ENCODE data around the gene MUC20.
"Not testable (repeated sequence)": the region's sequence is repeated elsewhere in the genome, so short reads cannot be mapped to it uniquely, and the experiment has no call there.

Gene MUC20

GRCh38 chr3:195710126-195710905 is 10.5 kb upstream of the MUC20 start:
- DNase-seq (ENCODE audit: low read depth, low spot score): not testable (repeated sequence)

DNA sequence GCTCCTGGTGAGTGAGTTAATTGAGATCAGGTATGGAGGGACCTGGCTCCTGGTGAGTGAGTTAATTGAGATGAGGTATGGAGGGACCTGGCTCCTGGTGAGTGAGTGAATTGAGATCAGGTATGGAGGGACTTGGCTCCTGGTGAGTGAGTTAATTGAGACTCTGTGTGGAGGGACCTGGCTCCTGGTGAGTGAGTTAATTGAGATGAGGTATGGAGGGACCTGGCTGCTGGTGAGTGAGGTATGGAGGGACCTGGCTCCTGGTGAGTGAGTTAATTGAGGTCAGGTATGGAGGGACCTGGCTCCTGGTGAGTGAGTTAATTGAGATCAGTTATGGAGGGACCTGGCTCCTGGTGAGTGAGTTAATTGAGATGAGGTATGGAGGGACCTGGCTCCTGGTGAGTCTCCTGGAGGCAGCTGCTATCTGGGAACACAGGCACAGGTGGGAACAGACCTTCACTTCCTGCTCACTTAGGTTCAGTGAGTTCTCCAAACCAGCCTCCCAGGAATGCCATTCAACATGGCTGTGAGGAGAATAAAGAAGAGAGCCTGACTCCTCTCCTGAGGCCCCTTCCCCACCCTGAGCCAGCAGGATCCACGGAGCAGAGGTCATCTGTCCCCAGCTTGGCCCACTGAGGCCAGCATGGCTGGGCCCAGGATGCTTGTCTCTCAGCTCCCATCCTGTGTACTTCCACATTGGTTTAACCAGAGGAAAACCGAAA is 9.5 kb upstream of the MUC20 start:
- not testable (repeated sequence) for DNase-seq (ENCODE audit: low read depth, low spot score)

GRCh38 chr3:195711813-195712534 is 8.8 kb upstream of the MUC20 start:
- DNase-seq (ENCODE audit: low read depth, low spot score): no peak

DNA sequence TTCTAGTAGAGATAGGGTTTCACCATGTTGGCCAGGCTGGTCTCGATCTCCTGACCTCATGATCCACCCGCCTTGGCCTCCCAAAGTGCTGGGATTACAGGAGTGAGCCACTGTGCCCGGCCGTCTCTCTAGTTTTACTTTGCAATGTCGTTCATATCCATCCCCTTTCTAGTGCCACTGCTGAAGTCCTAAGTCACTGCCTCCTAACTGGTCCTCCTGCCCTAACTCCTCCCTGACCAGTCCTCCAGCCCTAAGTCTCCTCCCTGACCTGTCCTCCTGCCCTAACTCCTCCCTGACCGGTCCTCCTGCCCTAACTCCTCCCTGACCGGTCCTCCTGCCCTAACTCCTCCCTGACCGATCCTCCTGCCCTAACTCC is 8.3 kb upstream of the MUC20 start:
- DNase-seq (ENCODE audit: low read depth, low spot score): not testable (repeated sequence)

DNA sequence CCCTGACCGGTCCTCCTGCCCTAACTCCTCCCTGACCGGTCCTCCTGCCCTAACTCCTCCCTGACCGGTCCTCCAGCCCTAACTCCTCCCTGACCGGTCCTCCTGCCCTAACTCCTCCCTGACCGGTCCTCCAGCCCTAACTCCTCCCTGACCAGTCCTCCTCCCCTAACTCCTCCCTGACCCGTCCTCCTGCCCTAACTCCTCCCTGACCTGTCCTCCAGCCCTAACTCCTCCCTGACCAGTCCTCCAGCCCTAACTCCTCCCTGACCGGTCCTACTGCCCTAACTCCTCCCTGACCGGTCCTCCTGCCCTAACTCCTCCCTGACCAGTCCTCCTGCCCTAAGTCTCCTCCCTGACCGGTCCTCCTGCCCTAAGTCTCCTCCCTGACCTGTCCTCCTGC is 7.6 kb upstream of the MUC20 start:
- not testable (repeated sequence) for DNase-seq (ENCODE audit: low read depth, low spot score)

GRCh38 chr3:195714380-195715011 is 6.3 kb upstream of the MUC20 start:
- no peak for DNase-seq (ENCODE audit: low read depth, low spot score)

DNA sequence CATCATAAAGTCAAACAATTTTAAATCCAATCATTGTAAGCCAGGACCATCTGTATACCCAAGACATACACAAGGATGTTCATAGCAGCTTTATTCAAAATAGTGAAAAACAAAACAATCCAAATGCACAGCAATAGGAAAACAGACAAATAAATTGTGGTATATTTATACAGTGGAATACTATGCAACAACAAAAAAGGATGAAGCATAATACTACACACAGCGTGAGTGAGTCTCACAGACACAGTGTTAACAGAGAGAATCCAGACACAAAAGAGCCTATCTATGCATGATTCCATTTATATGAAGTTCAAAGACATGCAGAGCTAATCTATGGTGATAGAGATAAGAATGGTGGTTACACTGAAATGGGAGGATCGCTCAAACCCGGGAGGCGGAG is 5.6 kb upstream of the MUC20 start:
- DNase-seq (ENCODE audit: low read depth, low spot score): no peak

DNA sequence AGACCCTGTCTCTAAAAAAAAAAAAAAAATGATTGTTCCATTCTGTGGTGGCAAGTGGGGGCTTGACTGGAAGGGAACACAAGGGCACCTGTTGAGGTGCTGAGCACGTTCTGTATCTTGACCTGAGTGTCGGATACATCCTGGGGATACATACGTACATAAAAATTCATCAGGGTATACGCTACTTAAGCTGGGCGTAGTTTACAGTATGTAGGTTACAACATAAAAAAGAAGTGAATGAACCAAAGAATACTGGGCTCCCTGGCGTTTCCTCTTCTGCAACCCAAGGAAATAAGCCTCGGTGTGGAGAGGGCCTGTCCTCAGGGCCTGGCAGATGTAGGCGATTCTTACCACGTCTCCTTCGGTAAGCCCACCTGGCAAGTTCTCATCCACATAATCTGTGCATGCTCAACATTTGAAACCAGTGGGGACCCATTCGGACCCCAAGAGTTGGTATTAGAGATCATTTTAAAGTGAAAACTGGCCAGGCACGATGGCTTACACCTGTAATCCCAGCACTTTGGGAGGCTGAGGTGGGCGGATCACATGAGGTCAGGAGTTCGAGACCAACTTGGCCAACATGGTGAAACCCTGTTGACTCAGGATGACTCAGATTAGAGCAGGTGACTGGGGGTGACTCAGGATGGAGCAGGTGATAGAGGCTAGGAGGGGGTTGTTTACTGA is 5.1 kb upstream of the MUC20 start:
- no peak for DNase-seq (ENCODE audit: low read depth, low spot score)

- DNase-seq (ENCODE audit: low read depth, low spot score): no peak
Observed at GRCh38 chr3:195717416-195717815, 3.4 kb upstream of the MUC20 start.

DNA sequence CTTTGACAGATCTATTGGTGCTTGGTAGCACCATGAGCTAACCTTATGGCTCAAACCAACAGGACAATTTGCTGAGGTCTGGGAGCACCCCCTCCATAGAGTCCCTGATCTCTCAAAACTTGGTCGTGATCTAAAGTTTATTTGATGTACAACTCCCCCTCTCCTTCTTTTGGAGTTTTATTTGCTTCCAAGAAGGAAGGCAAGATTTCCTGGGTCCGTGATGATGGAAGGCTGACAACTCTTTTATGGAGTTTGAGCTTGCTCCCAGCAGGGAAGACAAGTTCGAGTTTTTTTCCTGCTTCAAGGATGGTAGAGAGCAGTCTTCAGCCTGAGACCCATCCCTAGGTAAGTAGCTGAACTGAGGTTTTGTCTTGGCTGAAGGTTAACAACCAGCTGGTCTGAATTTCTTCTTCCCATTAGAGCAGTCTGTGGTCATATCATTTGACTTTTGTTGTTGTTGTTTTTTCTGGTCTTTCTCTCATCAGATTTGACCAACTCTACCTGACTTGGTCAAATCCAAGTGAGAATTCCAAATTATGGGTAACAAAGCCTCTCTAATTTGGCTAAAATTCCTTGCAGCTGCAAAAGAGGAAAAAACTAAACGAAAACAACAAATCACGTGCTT is 2.8 kb upstream of the MUC20 start:
- DNase-seq (ENCODE audit: low read depth, low spot score): no peak

GRCh38 chr3:195718477-195718984 is 2.2 kb upstream of the MUC20 start:
- no peak for DNase-seq (ENCODE audit: low read depth, low spot score)

DNA sequence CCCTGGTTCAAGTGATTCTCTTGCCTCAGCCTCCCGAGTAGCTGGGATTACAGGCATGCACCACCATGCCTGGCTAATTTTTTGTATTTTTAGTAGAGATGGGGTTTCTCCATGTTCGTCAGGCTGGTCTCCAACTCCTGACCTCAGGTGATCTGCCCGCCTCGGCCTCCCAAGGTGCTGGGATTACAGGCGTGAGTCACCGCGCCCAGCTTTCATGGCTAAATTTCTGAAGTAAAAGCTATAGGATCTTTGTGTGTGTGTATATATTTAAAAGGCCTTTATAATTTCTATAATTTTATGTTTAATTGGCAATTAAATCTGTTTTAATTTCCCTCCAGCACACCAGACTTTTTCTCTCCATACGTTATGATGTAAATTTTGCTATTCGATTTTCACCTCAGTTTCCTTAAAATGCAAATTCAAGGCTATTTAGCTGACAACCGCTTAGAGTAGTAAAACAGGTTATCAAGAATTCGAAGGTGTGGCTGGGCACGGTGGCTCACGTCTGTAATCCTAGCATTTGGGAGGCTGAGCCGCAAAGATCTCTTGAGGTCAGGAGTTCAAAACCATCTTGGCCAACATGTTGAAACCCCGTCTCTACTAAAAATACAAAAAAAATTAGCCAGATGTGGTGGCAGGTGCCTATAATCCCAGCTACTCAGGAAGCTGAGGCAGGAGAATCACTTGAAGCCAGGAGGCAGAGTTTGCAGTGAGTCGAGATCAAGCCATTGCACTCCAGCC is 1.1 kb upstream of the MUC20 start:
- not testable (repeated sequence) for DNase-seq (ENCODE audit: low read depth, low spot score)

DNA sequence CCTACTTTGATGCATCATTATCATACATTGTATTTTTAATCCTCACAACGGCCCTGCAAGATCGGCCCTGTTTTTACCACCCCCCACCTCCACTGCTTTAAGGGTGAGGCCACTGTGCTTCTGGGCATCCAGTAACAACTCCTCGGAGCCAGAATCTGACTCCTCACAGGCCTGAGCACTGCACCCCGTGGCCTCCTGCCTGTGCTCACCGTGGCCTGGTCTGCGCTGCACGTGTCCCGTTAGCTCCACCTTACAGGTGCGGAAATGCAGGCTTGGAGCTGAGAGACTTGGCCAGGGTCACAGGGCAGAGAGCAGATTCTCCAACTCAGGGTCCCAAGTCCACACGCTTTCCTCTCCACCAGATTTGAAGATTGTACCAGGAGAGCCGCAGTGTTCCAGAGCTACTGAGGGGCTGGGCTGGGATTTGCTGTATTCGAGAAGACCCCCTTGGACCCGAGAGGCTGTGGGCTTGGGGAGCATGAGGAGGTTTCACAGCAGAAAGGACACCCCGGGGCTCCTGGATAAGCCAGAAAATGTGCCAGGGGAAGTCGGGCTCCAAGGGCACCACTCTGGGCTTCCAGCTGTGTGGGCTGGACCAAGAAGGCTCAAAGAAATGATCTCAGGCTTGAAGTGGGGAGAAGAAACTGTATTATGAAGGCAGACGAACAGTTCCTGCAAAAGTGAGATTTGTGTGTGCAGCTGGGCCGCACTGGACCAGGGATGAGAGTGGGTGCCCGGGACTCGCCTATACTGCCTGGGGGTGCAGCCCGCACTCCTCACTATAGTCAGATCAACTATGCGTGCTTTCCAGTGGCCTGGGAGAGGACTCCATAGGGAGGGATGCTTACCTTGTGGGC is 1.6 kb downstream of the MUC20 start:
- DNase-seq (ENCODE audit: low read depth, low spot score): not testable (repeated sequence)

DNA sequence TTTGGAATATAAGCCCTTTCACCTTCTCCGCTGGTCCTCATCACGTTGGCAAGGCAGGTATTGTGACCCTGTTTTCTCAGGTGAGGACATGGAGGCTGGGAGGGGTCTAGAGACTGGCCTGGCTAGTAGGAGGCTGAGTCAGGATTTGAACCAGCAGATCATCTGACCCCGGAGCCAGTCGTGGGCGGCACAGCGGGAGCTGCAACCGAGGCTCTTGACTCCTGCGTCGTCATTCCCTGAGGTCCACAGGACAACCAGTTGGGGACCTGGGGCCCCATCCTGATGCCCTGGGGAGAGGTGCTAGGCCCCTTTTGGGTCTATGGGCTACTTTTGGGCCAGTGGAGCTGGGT is 2.2 kb downstream of the MUC20 start:
- DNase-seq (ENCODE audit: low read depth, low spot score): not testable (repeated sequence)

GRCh38 chr3:195724363-195724762 is 3.6 kb downstream of the MUC20 start:
- not testable (repeated sequence) for DNase-seq (ENCODE audit: low read depth, low spot score)

DNA sequence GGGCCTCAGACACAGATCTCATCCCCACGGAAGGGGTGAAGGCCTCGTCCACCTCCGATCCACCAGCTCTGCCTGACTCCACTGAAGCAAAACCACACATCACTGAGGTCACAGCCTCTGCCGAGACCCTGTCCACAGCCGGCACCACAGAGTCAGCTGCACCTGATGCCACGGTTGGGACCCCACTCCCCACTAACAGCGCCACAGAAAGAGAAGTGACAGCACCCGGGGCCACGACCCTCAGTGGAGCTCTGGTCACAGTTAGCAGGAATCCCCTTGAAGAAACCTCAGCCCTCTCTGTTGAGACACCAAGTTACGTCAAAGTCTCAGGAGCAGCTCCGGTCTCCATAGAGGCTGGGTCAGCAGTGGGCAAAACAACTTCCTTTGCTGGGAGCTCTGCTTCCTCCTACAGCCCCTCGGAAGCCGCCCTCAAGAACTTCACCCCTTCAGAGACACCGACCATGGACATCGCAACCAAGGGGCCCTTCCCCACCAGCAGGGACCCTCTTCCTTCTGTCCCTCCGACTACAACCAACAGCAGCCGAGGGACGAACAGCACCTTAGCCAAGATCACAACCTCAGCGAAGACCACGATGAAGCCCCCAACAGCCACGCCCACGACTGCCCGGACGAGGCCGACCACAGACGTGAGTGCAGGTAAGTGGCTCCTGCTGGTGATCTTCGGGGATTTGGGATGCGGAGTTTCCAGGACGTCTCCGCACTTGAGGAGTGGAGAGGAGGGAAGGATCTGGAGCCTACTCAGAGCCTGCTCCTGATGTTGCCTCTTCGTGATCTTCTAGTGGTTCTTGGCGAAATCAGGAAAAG is 5.3 kb downstream of the MUC20 start:
- not testable (repeated sequence) for DNase-seq (ENCODE audit: low read depth, low spot score)

- no peak for DNase-seq (ENCODE audit: low read depth, low spot score)
Observed at GRCh38 chr3:195727606-195728195, 6.9 kb downstream of the MUC20 start.

- DNase-seq (ENCODE audit: low read depth, low spot score): not testable (repeated sequence)
Observed at GRCh38 chr3:195728789-195729188, 8.0 kb downstream of the MUC20 start.

Data from iPS DF 19.7 (cell line).